ENCODE results near the gene LAMB4.

- TF ChIP-seq CTCF (conservative IDR thresholded peaks at IDR 0.05) (no peak), ZFX (IDR thresholded peaks at IDR 0.05) (no peak)
Observed at GRCh38 chr7:108120196-108120595, 10.0 kb downstream of the LAMB4 start.

Measured in C4-2B (cell line).